ENCODE data around the gene PFN3.

- TF ChIP-seq CTCF (IDR thresholded peaks at IDR 0.05) = no peak
- no peak for TF ChIP-seq POLR2A (IDR thresholded peaks at IDR 0.05)
Measured at GRCh38 chr5:177355162-177355867, 45.1 kb downstream of the PFN3 start.

Measured in ovary (tissue), 3 donors.